Nephron (organoid): Measurements from ENCODE around the gene PSMG2.
"Not testable (repeated sequence)": the region's sequence is repeated elsewhere in the genome, so short reads cannot be mapped to it uniquely, and the experiment has no call there.

ENCODE experiments used
- H3K27ac Mint-ChIP-seq, 3 experiments: 2 replicates each; pipeline ENCODE4 v1.8.0; 2020; ENCODE audit warnings: mixed read lengths in 3 of 3, mild to moderate bottlenecking in 2 of 3, moderate library complexity in 1 of 3
- H3K27me3 Mint-ChIP-seq: 2 replicates; pipeline ENCODE4 v1.8.0; 2021; ENCODE audit warnings: low read depth, mild to moderate bottlenecking, moderate library complexity, mixed read lengths
- H3K36me3 Mint-ChIP-seq: 2 replicates; pipeline ENCODE4 v1.8.0; 2020; ENCODE audit warnings: low read depth, mixed read lengths
- H3K4me1 Mint-ChIP-seq: 2 replicates; pipeline ENCODE4 v1.8.0; 2020; ENCODE audit warnings: mixed read lengths
- H3K4me3 Mint-ChIP-seq, 3 experiments: 2 replicates each; pipeline ENCODE4 v1.8.0; 2020; ENCODE audit warnings: mild to moderate bottlenecking in 3 of 3, mixed read lengths in 3 of 3, moderate library complexity in 2 of 3
- H3K9me3 Mint-ChIP-seq: 2 replicates; pipeline ENCODE4 v1.8.0; 2020; ENCODE audit warnings: mixed read lengths
- CTCF ChIP-seq, 3 experiments: fragments of 200-600 bp; sonication (generic); IDR thresholded peaks; one replicate each; pipeline ENCODE4 v1.5.0; 2021; ENCODE audit warnings: antibody characterized with exemption in 3 of 3; ENCODE audit not compliant: unreplicated experiment in 3 of 3

Gene PSMG2

GRCh38 chr18:12750715-12751502, 48.1 kb downstream of the PSMG2 start:
- Mint-ChIP-seq H3K4me3 (no peak overlapping the region), H3K27me3 (peaks cover 4% of the 10 kb centered on the region), H3K27ac (no peak overlapping the region)

GRCh38 chr18:12751503-12751884, 48.7 kb downstream of the PSMG2 start:
- Mint-ChIP-seq H3K4me1 (no peaks in the 10 kb centered on the region), H3K9me3 (no peaks in the 10 kb centered on the region), H3K27me3 (peaks cover 4% of the 10 kb centered on the region), H3K4me3 (no peak overlapping the region), H3K27ac (no peak overlapping the region), H3K36me3 (no peaks in the 10 kb centered on the region)
- TF ChIP-seq CTCF (IDR thresholded peaks at IDR 0.05; ENCODE audit: unreplicated experiment in 3 of 3): no peak

More at GRCh38 chr18:12750715-12751502, 48.1 kb downstream of the PSMG2 start:
- TF ChIP-seq CTCF (IDR thresholded peaks at IDR 0.05; ENCODE audit: unreplicated experiment in 3 of 3): no peak
- Mint-ChIP-seq H3K36me3 (no peaks in the 10 kb centered on the region), H3K4me1 (no peaks in the 10 kb centered on the region), H3K9me3 (no peaks in the 10 kb centered on the region)

- H3K27me3 Mint-ChIP-seq: peaks cover 4% of the 10 kb centered on the region
Observed at GRCh38 chr18:12751891-12752290, 49.0 kb downstream of the PSMG2 start.

GRCh38 chr18:12754511-12754910, 51.7 kb downstream of the PSMG2 start:
- Mint-ChIP-seq H3K27ac (no peak overlapping the region), H3K36me3 (no peaks in the 10 kb centered on the region), H3K4me3 (no peak overlapping the region), H3K4me1 (no peaks in the 10 kb centered on the region), H3K9me3 (no peaks in the 10 kb centered on the region), H3K27me3 (peaks cover 4% of the 10 kb centered on the region)
- no peak for TF ChIP-seq CTCF (IDR thresholded peaks at IDR 0.05; ENCODE audit: unreplicated experiment in 3 of 3)

More at GRCh38 chr18:12751891-12752290, 49.0 kb downstream of the PSMG2 start:
- Mint-ChIP-seq H3K4me3 (no peak overlapping the region), H3K27ac (no peak overlapping the region), H3K36me3 (no peaks in the 10 kb centered on the region), H3K4me1 (no peaks in the 10 kb centered on the region), H3K9me3 (no peaks in the 10 kb centered on the region)
- no peak for TF ChIP-seq CTCF (IDR thresholded peaks at IDR 0.05; ENCODE audit: unreplicated experiment in 3 of 3)

GRCh38 chr18:12755606-12756005, 52.8 kb downstream of the PSMG2 start:
- H3K27me3 Mint-ChIP-seq, H3K4me3 Mint-ChIP-seq, H3K9me3 Mint-ChIP-seq, H3K36me3 Mint-ChIP-seq, H3K4me1 Mint-ChIP-seq, H3K27ac Mint-ChIP-seq: not testable (repeated sequence)

GRCh38 chr18:12756619-12757239, 53.9 kb downstream of the PSMG2 start:
- not testable (repeated sequence) for H3K4me3 Mint-ChIP-seq, H3K27me3 Mint-ChIP-seq, H3K36me3 Mint-ChIP-seq, H3K9me3 Mint-ChIP-seq, H3K4me1 Mint-ChIP-seq, H3K27ac Mint-ChIP-seq

GRCh38 chr18:12758566-12758965, 55.7 kb downstream of the PSMG2 start:
- H3K4me1 Mint-ChIP-seq, H3K4me3 Mint-ChIP-seq, H3K9me3 Mint-ChIP-seq, H3K27me3 Mint-ChIP-seq, H3K27ac Mint-ChIP-seq, H3K36me3 Mint-ChIP-seq: not testable (repeated sequence)
